ENCODE measurements around the gene YIF1A.

- TF ChIP-seq, protein P1, sequence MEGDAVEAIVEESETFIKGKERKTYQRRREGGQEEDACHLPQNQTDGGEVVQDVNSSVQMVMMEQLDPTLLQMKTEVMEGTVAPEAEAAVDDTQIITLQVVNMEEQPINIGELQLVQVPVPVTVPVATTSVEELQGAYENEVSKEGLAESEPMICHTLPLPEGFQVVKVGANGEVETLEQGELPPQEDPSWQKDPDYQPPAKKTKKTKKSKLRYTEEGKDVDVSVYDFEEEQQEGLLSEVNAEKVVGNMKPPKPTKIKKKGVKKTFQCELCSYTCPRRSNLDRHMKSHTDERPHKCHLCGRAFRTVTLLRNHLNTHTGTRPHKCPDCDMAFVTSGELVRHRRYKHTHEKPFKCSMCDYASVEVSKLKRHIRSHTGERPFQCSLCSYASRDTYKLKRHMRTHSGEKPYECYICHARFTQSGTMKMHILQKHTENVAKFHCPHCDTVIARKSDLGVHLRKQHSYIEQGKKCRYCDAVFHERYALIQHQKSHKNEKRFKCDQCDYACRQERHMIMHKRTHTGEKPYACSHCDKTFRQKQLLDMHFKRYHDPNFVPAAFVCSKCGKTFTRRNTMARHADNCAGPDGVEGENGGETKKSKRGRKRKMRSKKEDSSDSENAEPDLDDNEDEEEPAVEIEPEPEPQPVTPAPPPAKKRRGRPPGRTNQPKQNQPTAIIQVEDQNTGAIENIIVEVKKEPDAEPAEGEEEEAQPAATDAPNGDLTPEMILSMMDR (optimal IDR thresholded peaks at IDR 0.05 in 1 of 3, IDR thresholded peaks at IDR 0.05 in 1 of 3, conservative IDR thresholded peaks at IDR 0.05 in 1 of 3; ENCODE audit: extremely low read depth in 1 of 3, insufficient read depth in 2 of 3, low read length in 3 of 3), result no peak
- no peak for TF ChIP-seq EZH2 (IDR thresholded peaks at IDR 0.05; ENCODE audit: low read length)
Observed at GRCh38 chr11:66333896-66334604, 45.1 kb upstream of the YIF1A start.
